ENCODE measurements around the gene NRK.

DNA sequence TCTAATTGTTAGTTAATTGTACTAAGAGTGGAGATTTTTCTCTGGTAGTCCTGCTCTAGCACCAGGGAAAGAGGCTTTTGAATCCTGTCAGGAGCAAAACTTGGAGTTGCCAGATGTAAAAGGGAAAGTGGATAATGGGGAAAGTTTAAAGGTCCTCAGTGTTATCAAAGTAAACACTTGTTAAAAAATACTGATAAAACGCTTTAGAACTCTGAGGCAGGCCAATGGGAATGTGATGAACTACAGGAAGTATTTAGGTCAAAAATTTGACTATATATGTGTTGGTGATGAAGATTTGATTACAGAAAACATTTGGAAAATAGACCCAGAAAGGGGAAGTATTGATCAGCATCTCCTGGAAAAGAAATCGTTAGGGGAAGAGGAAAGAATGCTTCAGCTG, 183.3 kb downstream of the NRK start:
- TF ChIP-seq MYC (IDR thresholded peaks at IDR 0.05; ENCODE audit: low read depth, low read length), result no peak
- TF ChIP-seq, protein P1, sequence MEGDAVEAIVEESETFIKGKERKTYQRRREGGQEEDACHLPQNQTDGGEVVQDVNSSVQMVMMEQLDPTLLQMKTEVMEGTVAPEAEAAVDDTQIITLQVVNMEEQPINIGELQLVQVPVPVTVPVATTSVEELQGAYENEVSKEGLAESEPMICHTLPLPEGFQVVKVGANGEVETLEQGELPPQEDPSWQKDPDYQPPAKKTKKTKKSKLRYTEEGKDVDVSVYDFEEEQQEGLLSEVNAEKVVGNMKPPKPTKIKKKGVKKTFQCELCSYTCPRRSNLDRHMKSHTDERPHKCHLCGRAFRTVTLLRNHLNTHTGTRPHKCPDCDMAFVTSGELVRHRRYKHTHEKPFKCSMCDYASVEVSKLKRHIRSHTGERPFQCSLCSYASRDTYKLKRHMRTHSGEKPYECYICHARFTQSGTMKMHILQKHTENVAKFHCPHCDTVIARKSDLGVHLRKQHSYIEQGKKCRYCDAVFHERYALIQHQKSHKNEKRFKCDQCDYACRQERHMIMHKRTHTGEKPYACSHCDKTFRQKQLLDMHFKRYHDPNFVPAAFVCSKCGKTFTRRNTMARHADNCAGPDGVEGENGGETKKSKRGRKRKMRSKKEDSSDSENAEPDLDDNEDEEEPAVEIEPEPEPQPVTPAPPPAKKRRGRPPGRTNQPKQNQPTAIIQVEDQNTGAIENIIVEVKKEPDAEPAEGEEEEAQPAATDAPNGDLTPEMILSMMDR (IDR thresholded peaks at IDR 0.05; ENCODE audit: low read depth, low read length), result no peak
- no peak for TF ChIP-seq POLR2A (IDR thresholded peaks at IDR 0.05; ENCODE audit: extremely low read depth, insufficient read length)

Measured in NB4 (cell line).